ENCODE results near the gene WASF2. TPM values are rescaled to one million over a fixed set of nuclear protein-coding genes. Genes with fewer than 3 reads are reported as not detected.

Gene WASF2
- total and polyA plus RNA-seq, 2 of the 13 experiments (the other 11 are each of a cell fraction or from before 2014, with no cell fraction given), result 10.4 to 27.7 TPM

DNA sequence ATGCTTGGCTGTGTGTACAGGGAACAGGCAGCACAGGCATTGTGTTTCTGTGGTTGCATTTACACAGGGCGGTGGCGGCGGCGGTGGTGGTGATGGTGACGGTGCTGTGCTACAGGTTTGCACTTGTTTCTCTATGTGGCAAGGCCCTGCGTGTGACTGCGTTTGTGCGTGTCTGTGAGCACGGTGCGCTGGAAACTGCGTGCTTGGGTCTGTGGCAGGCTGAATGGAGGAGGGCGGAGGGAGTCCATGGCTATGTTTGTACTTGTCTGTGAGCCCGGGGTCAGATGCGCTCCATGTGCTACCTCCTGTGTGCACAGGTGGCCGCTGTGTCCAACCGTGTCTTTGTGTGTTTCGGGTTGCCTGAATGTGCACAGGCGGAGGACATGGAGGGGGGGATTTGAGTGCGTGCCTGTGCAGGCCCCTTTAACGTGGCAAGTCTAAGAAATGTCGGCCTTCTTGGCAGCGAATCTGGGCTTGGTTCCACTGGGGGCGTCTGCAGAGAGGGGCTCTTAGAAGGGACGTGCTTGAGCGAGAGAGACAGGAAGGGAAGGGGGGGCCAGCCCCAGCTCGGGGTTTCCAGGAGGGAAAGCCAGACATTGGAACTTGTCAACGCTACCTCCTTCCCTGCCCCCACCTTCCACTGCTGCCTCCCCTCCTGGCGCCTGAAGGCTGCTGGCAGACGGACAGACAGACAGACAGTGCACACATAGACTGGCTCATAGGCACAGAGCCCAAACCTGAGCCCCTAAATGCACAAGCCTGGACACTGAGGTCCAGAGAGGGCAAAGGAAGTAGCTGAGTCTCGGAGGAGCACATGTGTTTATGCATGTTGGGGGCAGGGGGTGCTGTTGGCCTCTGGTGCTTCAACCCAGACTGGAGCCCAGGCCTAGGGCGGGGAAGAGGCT is 32.7 kb upstream of the WASF2 start (continued):
- no peak for TF ChIP-seq ARID3A (IDR thresholded peaks at IDR 0.05; ENCODE audit: low read depth, low read length)
- TF ChIP-seq RXRB (CRISPR knock-in tag; IDR thresholded peaks at IDR 0.05; ENCODE audit: borderline replicate concordance), result peak; percentile 9; the same call in 1 of the 2 replicates
- TF ChIP-seq, protein P1, sequence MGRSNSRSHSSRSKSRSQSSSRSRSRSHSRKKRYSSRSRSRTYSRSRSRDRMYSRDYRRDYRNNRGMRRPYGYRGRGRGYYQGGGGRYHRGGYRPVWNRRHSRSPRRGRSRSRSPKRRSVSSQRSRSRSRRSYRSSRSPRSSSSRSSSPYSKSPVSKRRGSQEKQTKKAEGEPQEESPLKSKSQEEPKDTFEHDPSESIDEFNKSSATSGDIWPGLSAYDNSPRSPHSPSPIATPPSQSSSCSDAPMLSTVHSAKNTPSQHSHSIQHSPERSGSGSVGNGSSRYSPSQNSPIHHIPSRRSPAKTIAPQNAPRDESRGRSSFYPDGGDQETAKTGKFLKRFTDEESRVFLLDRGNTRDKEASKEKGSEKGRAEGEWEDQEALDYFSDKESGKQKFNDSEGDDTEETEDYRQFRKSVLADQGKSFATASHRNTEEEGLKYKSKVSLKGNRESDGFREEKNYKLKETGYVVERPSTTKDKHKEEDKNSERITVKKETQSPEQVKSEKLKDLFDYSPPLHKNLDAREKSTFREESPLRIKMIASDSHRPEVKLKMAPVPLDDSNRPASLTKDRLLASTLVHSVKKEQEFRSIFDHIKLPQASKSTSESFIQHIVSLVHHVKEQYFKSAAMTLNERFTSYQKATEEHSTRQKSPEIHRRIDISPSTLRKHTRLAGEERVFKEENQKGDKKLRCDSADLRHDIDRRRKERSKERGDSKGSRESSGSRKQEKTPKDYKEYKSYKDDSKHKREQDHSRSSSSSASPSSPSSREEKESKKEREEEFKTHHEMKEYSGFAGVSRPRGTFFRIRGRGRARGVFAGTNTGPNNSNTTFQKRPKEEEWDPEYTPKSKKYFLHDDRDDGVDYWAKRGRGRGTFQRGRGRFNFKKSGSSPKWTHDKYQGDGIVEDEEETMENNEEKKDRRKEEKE (IDR thresholded peaks at IDR 0.05), result no peak
- TF ChIP-seq, protein P2, sequence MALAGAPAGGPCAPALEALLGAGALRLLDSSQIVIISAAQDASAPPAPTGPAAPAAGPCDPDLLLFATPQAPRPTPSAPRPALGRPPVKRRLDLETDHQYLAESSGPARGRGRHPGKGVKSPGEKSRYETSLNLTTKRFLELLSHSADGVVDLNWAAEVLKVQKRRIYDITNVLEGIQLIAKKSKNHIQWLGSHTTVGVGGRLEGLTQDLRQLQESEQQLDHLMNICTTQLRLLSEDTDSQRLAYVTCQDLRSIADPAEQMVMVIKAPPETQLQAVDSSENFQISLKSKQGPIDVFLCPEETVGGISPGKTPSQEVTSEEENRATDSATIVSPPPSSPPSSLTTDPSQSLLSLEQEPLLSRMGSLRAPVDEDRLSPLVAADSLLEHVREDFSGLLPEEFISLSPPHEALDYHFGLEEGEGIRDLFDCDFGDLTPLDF (CRISPR knock-in tag; IDR thresholded peaks at IDR 0.05), result no peak
- no peak for TF ChIP-seq MBNL3 (CRISPR knock-in tag; conservative IDR thresholded peaks at IDR 0.05)
- 0 out of 2 replicates have a peak, but pooled peaks have one; percentile 77 for TF ChIP-seq ZNF44 (CRISPR knock-in tag; IDR thresholded peaks at IDR 0.05)
- TF ChIP-seq PHF5A (CRISPR knock-in tag; IDR thresholded peaks at IDR 0.05; ENCODE audit: low read depth, unreplicated experiment), result no peak
- TF ChIP-seq, protein P3, sequence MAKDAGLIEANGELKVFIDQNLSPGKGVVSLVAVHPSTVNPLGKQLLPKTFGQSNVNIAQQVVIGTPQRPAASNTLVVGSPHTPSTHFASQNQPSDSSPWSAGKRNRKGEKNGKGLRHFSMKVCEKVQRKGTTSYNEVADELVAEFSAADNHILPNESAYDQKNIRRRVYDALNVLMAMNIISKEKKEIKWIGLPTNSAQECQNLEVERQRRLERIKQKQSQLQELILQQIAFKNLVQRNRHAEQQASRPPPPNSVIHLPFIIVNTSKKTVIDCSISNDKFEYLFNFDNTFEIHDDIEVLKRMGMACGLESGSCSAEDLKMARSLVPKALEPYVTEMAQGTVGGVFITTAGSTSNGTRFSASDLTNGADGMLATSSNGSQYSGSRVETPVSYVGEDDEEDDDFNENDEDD (CRISPR knock-in tag; IDR thresholded peaks at IDR 0.05; ENCODE audit: borderline replicate concordance), result no peak; the same call in 1 of the 2 replicates
- no peak for TF ChIP-seq EZH2 (conservative IDR thresholded peaks at IDR 0.05; ENCODE audit: low read depth, low read length)
- TF ChIP-seq HOXD1 (CRISPR knock-in tag; IDR thresholded peaks at IDR 0.05), result no peak
- no peak for TF ChIP-seq ZNF256 (CRISPR knock-in tag; conservative IDR thresholded peaks at IDR 0.05)
- peak; percentile 77 for TF ChIP-seq HDAC1 (CRISPR knock-in tag; IDR thresholded peaks at IDR 0.05)
- TF ChIP-seq DRAP1 (CRISPR knock-in tag; IDR thresholded peaks at IDR 0.05), result no peak
- TF ChIP-seq KLF16 (CRISPR knock-in tag; IDR thresholded peaks at IDR 0.05), result no peak
- no peak for TF ChIP-seq RBAK (CRISPR knock-in tag; IDR thresholded peaks at IDR 0.05)
- TF ChIP-seq PAF1 (CRISPR knock-in tag; IDR thresholded peaks at IDR 0.05), result no peak
- no peak for TF ChIP-seq POGZ (CRISPR knock-in tag; IDR thresholded peaks at IDR 0.05)
- TF ChIP-seq ZNF788 (CRISPR knock-in tag; IDR thresholded peaks at IDR 0.05; ENCODE audit: borderline replicate concordance), result peak; percentile 60; the same call in 1 of the 2 replicates
